PFSK-1 (cell line): ENCODE data around the gene PRKCQ.

Experiments
- TAF1 ChIP-seq: IDR thresholded peaks from 2 replicates; pipeline ENCODE4 v1.6.1; 2012; ENCODE audit warnings: low read length, control low read depth, borderline replicate concordance; ENCODE audit not compliant: insufficient read depth
- TF ChIP-seq, protein P1 (sequence below), 2 experiments: IDR thresholded peaks; 2 replicates each; pipeline versions ENCODE4 v1.6.1 to v1.8.0; 2011 to 2012; ENCODE audit warnings: low read depth in 2 of 2, low read length in 2 of 2, control low read depth in 1 of 2, inconsistent platforms in 1 of 2, mild to moderate bottlenecking in 1 of 2, moderate library complexity in 1 of 2; ENCODE audit not compliant: insufficient read depth in 1 of 2

DNA sequence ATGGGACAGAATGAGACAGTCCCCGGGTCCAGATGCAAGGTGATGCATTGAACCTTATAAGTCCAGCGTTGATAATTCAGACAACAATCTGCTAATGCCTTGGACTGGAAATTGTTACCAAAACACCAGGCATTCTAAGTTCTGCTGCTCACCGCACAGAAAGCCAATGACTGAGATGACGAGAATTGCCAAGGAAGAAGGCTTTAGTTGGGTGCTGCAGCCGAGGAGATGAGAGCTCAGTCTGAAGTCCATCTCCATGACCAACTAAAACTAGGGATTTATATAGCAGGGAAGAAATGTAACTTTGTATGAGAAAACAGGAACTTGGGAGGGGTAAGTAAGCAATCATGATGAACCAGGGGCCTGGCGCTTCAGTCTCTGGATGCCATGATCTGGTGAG, 68.7 kb downstream of the PRKCQ start:
- TF ChIP-seq TAF1: no peak
- TF ChIP-seq, protein P1, sequence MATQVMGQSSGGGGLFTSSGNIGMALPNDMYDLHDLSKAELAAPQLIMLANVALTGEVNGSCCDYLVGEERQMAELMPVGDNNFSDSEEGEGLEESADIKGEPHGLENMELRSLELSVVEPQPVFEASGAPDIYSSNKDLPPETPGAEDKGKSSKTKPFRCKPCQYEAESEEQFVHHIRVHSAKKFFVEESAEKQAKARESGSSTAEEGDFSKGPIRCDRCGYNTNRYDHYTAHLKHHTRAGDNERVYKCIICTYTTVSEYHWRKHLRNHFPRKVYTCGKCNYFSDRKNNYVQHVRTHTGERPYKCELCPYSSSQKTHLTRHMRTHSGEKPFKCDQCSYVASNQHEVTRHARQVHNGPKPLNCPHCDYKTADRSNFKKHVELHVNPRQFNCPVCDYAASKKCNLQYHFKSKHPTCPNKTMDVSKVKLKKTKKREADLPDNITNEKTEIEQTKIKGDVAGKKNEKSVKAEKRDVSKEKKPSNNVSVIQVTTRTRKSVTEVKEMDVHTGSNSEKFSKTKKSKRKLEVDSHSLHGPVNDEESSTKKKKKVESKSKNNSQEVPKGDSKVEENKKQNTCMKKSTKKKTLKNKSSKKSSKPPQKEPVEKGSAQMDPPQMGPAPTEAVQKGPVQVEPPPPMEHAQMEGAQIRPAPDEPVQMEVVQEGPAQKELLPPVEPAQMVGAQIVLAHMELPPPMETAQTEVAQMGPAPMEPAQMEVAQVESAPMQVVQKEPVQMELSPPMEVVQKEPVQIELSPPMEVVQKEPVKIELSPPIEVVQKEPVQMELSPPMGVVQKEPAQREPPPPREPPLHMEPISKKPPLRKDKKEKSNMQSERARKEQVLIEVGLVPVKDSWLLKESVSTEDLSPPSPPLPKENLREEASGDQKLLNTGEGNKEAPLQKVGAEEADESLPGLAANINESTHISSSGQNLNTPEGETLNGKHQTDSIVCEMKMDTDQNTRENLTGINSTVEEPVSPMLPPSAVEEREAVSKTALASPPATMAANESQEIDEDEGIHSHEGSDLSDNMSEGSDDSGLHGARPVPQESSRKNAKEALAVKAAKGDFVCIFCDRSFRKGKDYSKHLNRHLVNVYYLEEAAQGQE (IDR thresholded peaks at IDR 0.05; ENCODE audit: insufficient read depth in 1 of 2, low read depth in 2 of 2, low read length in 2 of 2): no peak
